Large intestine (tissue), 3 donors: Measurements from ENCODE around the gene CPT1B. TPM values are rescaled to one million over a fixed set of nuclear protein-coding genes. Genes with fewer than 3 reads are reported as not detected.
"Not testable (repeated sequence)": the region's sequence is repeated elsewhere in the genome, so short reads cannot be mapped to it uniquely, and the experiment has no call there.

Source experiments
- DNase-seq, 2 donors: peaks; one replicate each; pipeline versions ENCODE4 v3.0.0 to v3.0.0-alpha.2; 2013
- H3K27ac ChIP-seq: one replicate; pipeline ENCODE4 v1.5.1; 2013; ENCODE audit warnings: low read length
- H3K27me3 ChIP-seq: 2 replicates; pipeline ENCODE4 v1.6.1; 2013; ENCODE audit warnings: low read length; ENCODE audit not compliant: control insufficient read depth, insufficient read depth
- H3K36me3 ChIP-seq: 2 replicates; pipeline ENCODE4 v1.6.1; 2013; ENCODE audit warnings: low read length; ENCODE audit not compliant: control insufficient read depth, insufficient read depth
- H3K4me1 ChIP-seq: one replicate; pipeline ENCODE4 v1.6.1; 2013; ENCODE audit warnings: low read length; ENCODE audit not compliant: control insufficient read depth, insufficient read depth
- H3K4me3 ChIP-seq: one replicate; pipeline ENCODE4 v1.5.1; 2013; ENCODE audit warnings: low read length
- H3K9me3 ChIP-seq: one replicate; pipeline ENCODE4 v1.6.1; 2013; ENCODE audit warnings: mild to moderate bottlenecking, low read depth, low read length, moderate library complexity; ENCODE audit not compliant: control insufficient read depth
- WGBS: methylation state at CpG from one replicate; pipeline ENCODE4 v1.1.5; 2013; ENCODE audit warnings: low lambda C conversion rate; ENCODE audit not compliant: insufficient coverage; 5-methylcytosine and 5-hydroxymethylcytosine counted together
- polyA plus RNA-seq: library from polyadenylated mRNA; unstranded; fragments of 120-200 nt; gene quantifications from one replicate; pipeline ENCODE4 v1.2.1, GENCODE V29; 2013

Gene CPT1B
- polyA plus RNA-seq, 1 donor = 19.8 TPM

DNA sequence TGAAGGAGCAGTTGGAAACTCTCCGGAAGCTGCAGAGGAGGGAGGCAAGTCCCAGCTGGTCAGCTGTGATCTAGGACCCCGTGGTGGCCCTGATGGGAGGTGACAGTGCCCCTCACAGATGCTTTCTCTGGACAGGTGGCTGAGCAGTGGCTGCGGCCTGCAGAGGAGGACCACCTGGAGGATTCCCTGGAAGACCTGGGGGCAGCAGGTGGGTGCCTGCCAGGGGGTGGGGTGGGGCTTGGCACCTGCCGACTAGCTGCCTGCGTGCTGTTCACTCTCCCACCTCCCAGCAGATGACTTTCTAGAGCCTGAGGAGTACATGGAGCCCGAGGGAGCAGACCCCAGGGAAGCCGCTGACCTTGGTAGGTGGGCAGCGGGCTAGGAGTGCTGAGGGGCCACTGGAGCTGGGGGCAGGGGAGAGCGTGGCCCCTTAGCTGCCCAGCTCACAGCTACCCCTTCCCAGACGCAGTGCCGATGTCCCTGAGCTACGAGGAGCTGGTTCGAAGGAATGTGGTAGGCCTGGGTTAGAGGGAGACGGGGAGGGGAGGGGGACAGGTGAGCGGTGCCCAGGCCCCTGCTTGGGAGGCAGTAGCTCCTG, 55.9 kb downstream of the CPT1B start:
- WGBS = no CpG with 5 or more reads among the region's 15 CpGs
- Histone ChIP-seq H3K9me3 (no peaks in the 10 kb centered on the region), H3K4me3 (no peak overlapping the region), H3K4me1 (peaks cover 24% of the 10 kb centered on the region), H3K27ac (no peak overlapping the region), H3K27me3 (no peaks in the 10 kb centered on the region), H3K36me3 (peaks cover 57% of the 10 kb centered on the region)
- DNase-seq = no peak

DNA sequence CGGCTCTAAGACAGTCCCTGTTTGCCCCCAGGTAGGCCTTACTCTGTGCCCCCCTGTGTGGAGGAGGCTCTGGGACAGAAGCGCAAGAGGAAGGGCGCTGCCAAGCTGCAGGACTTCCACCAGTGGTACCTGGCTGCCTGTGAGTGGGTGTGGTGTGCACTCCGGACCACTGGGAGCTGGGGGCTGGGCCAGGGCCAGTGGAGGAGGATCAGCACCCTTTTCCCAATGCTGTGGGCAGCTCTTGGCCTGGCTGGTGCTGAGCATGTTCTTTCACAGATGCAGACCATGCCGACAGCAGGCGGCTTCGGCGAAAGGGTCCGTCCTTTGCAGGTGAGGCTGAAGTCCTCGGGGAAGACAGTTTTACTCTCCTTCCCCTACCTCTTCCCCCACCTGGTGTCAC, 56.5 kb downstream of the CPT1B start:
- Histone ChIP-seq H3K27ac (no peak overlapping the region), H3K4me3 (no peak overlapping the region), H3K27me3 (no peaks in the 10 kb centered on the region), H3K36me3 (peaks cover 63% of the 10 kb centered on the region), H3K4me1 (peaks cover 22% of the 10 kb centered on the region), H3K9me3 (no peaks in the 10 kb centered on the region)
- WGBS = no CpG with 5 or more reads among the region's 10 CpGs
- no peak for DNase-seq

DNA sequence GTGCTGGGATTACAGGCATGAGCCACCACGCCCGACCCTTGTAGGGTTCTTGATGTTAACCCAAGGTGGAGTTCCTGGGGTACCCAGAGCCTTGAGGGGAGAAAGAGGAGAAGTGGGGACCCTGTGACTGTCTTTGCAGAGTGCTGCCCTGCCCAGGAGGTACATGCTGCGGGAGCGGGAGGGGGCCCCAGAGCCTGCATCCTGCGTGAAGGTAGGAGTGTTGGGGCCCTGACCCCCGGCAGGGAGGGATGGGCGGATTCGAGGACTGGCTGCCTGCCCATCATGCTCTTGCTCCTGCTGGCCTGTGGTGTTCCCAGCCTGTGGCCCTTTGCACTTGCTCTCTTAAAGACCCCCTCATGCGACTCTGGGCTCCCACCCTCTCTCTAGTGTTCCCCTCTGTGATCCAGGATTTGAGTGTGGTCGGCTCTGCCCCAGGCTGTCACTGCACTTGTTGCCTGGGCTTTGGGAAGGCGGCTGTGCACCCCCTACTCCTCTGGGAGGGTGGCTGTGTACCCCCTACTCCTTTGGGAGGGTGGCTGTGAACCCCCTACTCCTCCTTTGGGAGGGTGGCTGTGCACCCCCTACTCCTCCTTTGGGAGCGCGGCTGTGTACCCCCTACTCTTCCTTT, 57.3 kb downstream of the CPT1B start:
- H3K27me3 ChIP-seq = no peaks in the 10 kb centered on the region
- H3K9me3 ChIP-seq = no peaks in the 10 kb centered on the region
- peaks cover 70% of the 10 kb centered on the region for H3K36me3 ChIP-seq
- DNase-seq = no peak
- H3K4me1 ChIP-seq = peaks cover 19% of the 10 kb centered on the region
- no peak overlapping the region for H3K27ac ChIP-seq
- no CpG with 5 or more reads among the region's 13 CpGs for WGBS
- H3K4me3 ChIP-seq = no peak overlapping the region

DNA sequence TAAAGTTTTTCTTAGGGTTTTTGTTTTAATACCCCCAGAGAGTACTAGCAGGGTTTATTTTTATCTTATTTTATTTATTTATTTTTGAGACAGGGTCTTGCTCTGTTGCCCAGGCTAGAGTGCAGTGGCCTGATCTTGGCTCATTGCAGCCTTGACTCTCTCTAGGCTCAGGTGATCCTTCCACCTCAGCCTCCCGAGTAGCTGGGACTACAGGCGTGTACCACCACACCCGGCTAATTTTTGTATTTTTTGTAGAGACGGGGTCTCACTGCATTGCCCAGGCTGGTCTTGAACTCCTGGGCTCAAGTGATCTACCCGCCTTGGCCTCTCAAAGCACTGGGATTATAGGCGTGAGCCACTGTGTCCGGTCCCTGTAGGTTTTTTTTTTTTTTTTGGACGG, 58.0 kb downstream of the CPT1B start:
- Histone ChIP-seq H3K4me1 (peaks cover 19% of the 10 kb centered on the region), H3K36me3 (peaks cover 73% of the 10 kb centered on the region)
- not testable (repeated sequence) for H3K9me3 ChIP-seq, H3K27ac ChIP-seq, H3K4me3 ChIP-seq, H3K27me3 ChIP-seq, DNase-seq
- no CpG with 5 or more reads among the region's 8 CpGs for WGBS

DNA sequence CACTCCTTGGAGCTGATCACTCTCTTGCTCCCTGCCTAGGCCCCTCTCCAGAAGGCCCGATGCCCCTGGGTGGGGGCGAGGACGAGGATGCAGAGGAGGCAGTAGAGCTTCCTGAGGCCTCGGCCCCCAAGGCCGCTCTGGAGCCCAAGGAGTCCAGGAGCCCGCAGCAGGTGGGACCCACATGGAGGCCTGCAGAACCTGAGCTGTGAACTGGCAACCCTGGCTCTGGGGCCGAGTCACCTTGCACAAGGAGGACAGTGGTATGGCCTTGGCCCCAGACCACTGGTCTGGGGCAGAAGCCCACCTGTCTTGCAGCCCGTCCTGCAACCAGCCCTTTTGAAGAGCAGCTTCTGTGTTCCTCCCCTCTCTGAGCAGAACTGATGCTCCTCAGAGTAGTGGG, 59.1 kb downstream of the CPT1B start:
- Histone ChIP-seq H3K4me1 (peaks cover 15% of the 10 kb centered on the region), H3K9me3 (no peaks in the 10 kb centered on the region), H3K4me3 (no peak overlapping the region), H3K27me3 (no peaks in the 10 kb centered on the region), H3K27ac (no peak overlapping the region), H3K36me3 (peaks cover 79% of the 10 kb centered on the region)
- DNase-seq = no peak
- no CpG with 5 or more reads among the region's 8 CpGs for WGBS

Other genes with a start within 250 kb of the CPT1B start
- gene PPP6R2, start 235.1 kb downstream of the CPT1B start, polyA plus RNA-seq = 46.9 TPM
- 37.5 TPM for gene SBF1, start 103.4 kb downstream of the CPT1B start, polyA plus RNA-seq
- gene ADM2, start 96.9 kb downstream of the CPT1B start, polyA plus RNA-seq = 11.2 TPM
- 0.60 TPM for gene MIOX, start 91.6 kb downstream of the CPT1B start, polyA plus RNA-seq
- gene LMF2, start 70.7 kb downstream of the CPT1B start, polyA plus RNA-seq = 48.8 TPM
- 31.2 TPM for gene NCAPH2, start 70.2 kb downstream of the CPT1B start, polyA plus RNA-seq
- gene SCO2, start 52.8 kb downstream of the CPT1B start, polyA plus RNA-seq = 1.8 TPM
- 10.5 TPM for gene TYMP, start 48.4 kb downstream of the CPT1B start, polyA plus RNA-seq
- gene KLHDC7B, start 32.5 kb downstream of the CPT1B start, polyA plus RNA-seq = 0.18 TPM
- gene SYCE3, start 15.5 kb downstream of the CPT1B start, polyA plus RNA-seq = not detected
- gene CHKB, start 4.4 kb upstream of the CPT1B start, polyA plus RNA-seq = 106 TPM
- 5.4 TPM for gene MAPK8IP2, start 22.4 kb upstream of the CPT1B start, polyA plus RNA-seq
- 45.7 TPM for gene ARSA, start 49.7 kb upstream of the CPT1B start, polyA plus RNA-seq
- 16.7 TPM for gene SHANK3, start 94.4 kb upstream of the CPT1B start, polyA plus RNA-seq
- gene ACR, start 159.8 kb upstream of the CPT1B start, polyA plus RNA-seq = 0.48 TPM
- gene RABL2B, start 205.2 kb upstream of the CPT1B start, polyA plus RNA-seq = 32.8 TPM